ENCODE data around the gene KAZALD1. TPM values are rescaled to one million over a fixed set of nuclear protein-coding genes. Genes with fewer than 3 reads are reported as not detected.

KAZALD1 gene
- total and polyA plus RNA-seq, 2 donors (not counting 1 experiment from before 2014, with no cell fraction given): 0.34 to 0.37 TPM

- peak; percentile 8 for DNase-seq
- Mint-ChIP-seq H3K4me1 (peaks cover 31% of the 10 kb centered on the region), H3K27me3 (peaks cover 41% of the 10 kb centered on the region), H3K4me3 (no peak overlapping the region), H3K27ac (no peak overlapping the region), H3K9me3 (ENCODE audit: insufficient read depth) (no peaks in the 10 kb centered on the region)
- TF ChIP-seq EZH2 (IDR thresholded peaks at IDR 0.05; ENCODE audit: borderline replicate concordance, insufficient read depth, low read depth, low read length, poor library complexity, severe bottlenecking) (no peak), CTCF (IDR thresholded peaks at IDR 0.05) (no peak)
- H3K4me3 ChIP-seq (ENCODE audit: control extremely low read depth in 1 of 5, extremely low read depth in 1 of 5, insufficient read depth in 1 of 5, low read depth in 2 of 5, low read length in 4 of 5): no peak overlapping the region
- peaks cover 15 to 26% of the 10 kb centered on the region in 2 donors for H3K4me1 ChIP-seq (ENCODE audit: control insufficient read depth in 2 of 2, insufficient read depth in 2 of 2, low read length in 2 of 2)
- H3K9ac ChIP-seq (ENCODE audit: low read length): no peak overlapping the region
- H3K4me2 ChIP-seq (replicated peaks; ENCODE audit: low read depth, low read length, poor library complexity, severe bottlenecking): no peak overlapping the region
- H4K20me1 ChIP-seq (ENCODE audit: control insufficient read depth, insufficient read depth, low read length, poor library complexity, severe bottlenecking): no peaks in the 10 kb centered on the region
- no peak overlapping the region for H2AFZ ChIP-seq (ENCODE audit: insufficient read depth, low read depth, low read length, poor library complexity, severe bottlenecking)
- 82% methylated on average over 17 of the region's 25 CpGs for WGBS (ENCODE audit: insufficient coverage)
- H3K27ac ChIP-seq (ENCODE audit: low read length in 2 of 2): no peak overlapping the region
- ChIA-PET POLR2A (no interaction called here), CTCF (interaction anchor here (2.3 to 12.0 kb wide), 2 partner anchors 9 to 18 kb away, joined by 8 to 227 read pairs; partner anchors contain the start of gene KAZALD1)
- no peak for ATAC-seq (ENCODE audit: low read depth)
- H3K79me2 ChIP-seq (ENCODE audit: control insufficient read depth, insufficient read depth, low read length): no peaks in the 10 kb centered on the region
- H3K27me3 ChIP-seq (replicated peaks in 1 of 4; ENCODE audit: control extremely low read depth in 1 of 4, control insufficient read depth in 3 of 4, insufficient read depth in 4 of 4, low read length in 3 of 4): peaks cover 0 to 55% (median 25%) of the 10 kb centered on the region in 4 experiments
- intact Hi-C loops (cut with micrococcal nuclease): no loop called here
- no peaks in the 10 kb centered on the region for H3K36me3 ChIP-seq (replicated peaks in 1 of 2; ENCODE audit: control extremely low read depth in 1 of 2, control insufficient read depth in 1 of 2, extremely low read depth in 1 of 2, insufficient read depth in 2 of 2, low read length in 1 of 2)
- H3K9me3 ChIP-seq (ENCODE audit: control extremely low read depth in 1 of 3, control insufficient read depth in 2 of 3, insufficient read depth in 1 of 3, low read length in 2 of 3): peaks cover 0 to 4% (median 0%) of the 10 kb centered on the region in 3 donors
Measured at GRCh38 chr10:101046332-101047238, 15.2 kb upstream of the KAZALD1 start.

- peaks cover 41% of the 10 kb centered on the region for H3K27me3 Mint-ChIP-seq
- Histone ChIP-seq H3K79me2 (ENCODE audit: control insufficient read depth, insufficient read depth, low read length) (no peaks in the 10 kb centered on the region), H3K4me3 (ENCODE audit: control extremely low read depth in 1 of 5, extremely low read depth in 1 of 5, insufficient read depth in 1 of 5, low read depth in 2 of 5, low read length in 4 of 5) (no peak overlapping the region), H3K36me3 (replicated peaks in 1 of 2; ENCODE audit: control extremely low read depth in 1 of 2, control insufficient read depth in 1 of 2, extremely low read depth in 1 of 2, insufficient read depth in 2 of 2, low read length in 1 of 2) (no peaks in the 10 kb centered on the region), H3K9me3 (ENCODE audit: control extremely low read depth in 1 of 3, control insufficient read depth in 2 of 3, insufficient read depth in 1 of 3, low read length in 2 of 3) (peaks cover 0 to 4% (median 0%) of the 10 kb centered on the region in 3 donors), H4K20me1 (ENCODE audit: control insufficient read depth, insufficient read depth, low read length, poor library complexity, severe bottlenecking) (no peaks in the 10 kb centered on the region), H3K4me2 (replicated peaks; ENCODE audit: low read depth, low read length, poor library complexity, severe bottlenecking) (no peak overlapping the region), H3K9ac (ENCODE audit: low read length) (no peak overlapping the region), H2AFZ (ENCODE audit: insufficient read depth, low read depth, low read length, poor library complexity, severe bottlenecking) (no peak overlapping the region), H3K27ac (ENCODE audit: low read length in 2 of 2) (no peak overlapping the region), H3K4me1 (ENCODE audit: control insufficient read depth in 2 of 2, insufficient read depth in 2 of 2, low read length in 2 of 2) (peaks cover 13 to 24% of the 10 kb centered on the region in 2 donors), H3K27me3 (replicated peaks in 1 of 4; ENCODE audit: control extremely low read depth in 1 of 4, control insufficient read depth in 3 of 4, insufficient read depth in 4 of 4, low read length in 3 of 4) (peaks cover 0 to 55% (median 25%) of the 10 kb centered on the region in 4 experiments)
- WGBS (ENCODE audit: insufficient coverage): 51% methylated on average over 15 of the region's 16 CpGs
- no peaks in the 10 kb centered on the region for H3K9me3 Mint-ChIP-seq (ENCODE audit: insufficient read depth)
- TF ChIP-seq CTCF (IDR thresholded peaks at IDR 0.05): no peak
- no peak for TF ChIP-seq EZH2 (IDR thresholded peaks at IDR 0.05; ENCODE audit: borderline replicate concordance, insufficient read depth, low read depth, low read length, poor library complexity, severe bottlenecking)
- ChIA-PET CTCF (interaction anchor here (1.0 to 12.0 kb wide), 4 partner anchors 8 to 167 kb away, joined by 3 to 227 read pairs (median 6); partner anchors contain the start of gene KAZALD1), POLR2A (no interaction called here)
- peak; percentile 10 for DNase-seq
- H3K27ac Mint-ChIP-seq: no peak overlapping the region
- intact Hi-C loops (cut with micrococcal nuclease): no loop called here
- no peak for ATAC-seq (ENCODE audit: low read depth)
- H3K4me3 Mint-ChIP-seq: no peak overlapping the region
- H3K4me1 Mint-ChIP-seq: peaks cover 28% of the 10 kb centered on the region
Measured at GRCh38 chr10:101047268-101047667, 14.5 kb upstream of the KAZALD1 start.

Measured in B cell (primary cell).